NOMO-1 (cell line): Measurements from ENCODE around the gene MCOLN2.
"Not testable (repeated sequence)": the region's sequence is repeated elsewhere in the genome, so short reads cannot be mapped to it uniquely, and the experiment has no call there.

Experiments
- DNase-seq, 2 experiments: peaks; one replicate each; lab custom pipeline; 2025; ENCODE audit not compliant: unreplicated experiment in 2 of 2; lab: John Stamatoyannopoulos, UW

Gene MCOLN2

DNA sequence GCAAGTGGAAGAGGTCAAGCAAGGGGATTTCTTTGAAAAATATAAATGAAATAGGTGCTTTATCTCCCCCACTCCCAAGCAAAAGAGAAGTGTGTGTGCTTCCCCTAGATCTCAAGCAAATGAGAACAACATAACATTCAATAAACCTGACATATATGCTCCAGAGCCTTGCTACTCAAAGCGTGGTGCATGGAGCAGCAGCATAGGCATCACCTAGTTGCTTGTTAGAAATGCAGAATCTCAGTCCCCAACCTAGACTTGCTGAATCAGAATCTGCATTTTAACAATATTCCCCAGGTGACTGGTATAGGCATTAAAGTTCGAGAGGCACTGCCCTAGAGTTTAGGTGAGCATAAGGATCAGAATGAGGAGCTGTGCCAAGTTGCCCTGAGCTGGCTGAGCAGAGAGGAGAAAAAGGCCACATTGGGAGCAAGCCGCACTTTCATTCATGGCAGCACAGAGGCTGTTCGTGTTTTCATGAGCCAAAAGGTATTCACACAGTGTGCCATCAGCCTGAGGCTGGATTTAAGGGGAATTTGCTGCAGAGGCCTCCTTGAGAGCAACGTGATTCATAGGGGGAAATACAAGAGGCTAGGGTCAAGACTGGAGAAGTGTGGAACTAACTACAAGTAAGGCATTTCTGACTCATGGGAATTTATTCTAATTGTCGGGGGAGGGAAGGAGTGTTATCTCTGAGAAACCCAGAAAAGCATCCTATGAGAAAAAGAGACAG is 89.7 kb downstream of the MCOLN2 start:
- no peak for DNase-seq

GRCh38 chr1:84902727-84903126 is 94.2 kb downstream of the MCOLN2 start:
- DNase-seq = not testable (repeated sequence)

- DNase-seq = no peak
These were observed 96.9 kb downstream of the MCOLN2 start for GRCh38 chr1:84899969-84900368.

DNA sequence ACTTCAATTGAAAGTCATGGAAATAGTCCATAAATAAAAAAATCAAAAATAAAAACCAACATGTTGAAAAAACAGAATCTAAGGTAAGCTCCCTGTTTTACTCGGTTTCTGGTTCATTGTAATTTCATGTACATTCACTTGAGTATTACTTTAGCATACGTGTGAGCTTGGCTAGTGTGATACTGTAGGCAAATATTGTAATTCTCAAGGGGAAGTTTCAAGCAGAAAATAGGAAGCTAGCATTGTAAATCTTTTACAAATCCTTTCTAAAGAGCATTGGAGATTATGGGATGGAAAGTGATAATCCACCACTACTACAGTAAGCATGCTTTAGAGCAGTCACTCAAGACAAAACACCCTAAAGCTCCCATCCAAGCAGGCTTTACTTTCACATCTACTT is 100.6 kb downstream of the MCOLN2 start:
- peak in 1 of 2 experiments; percentile 23 for DNase-seq

GRCh38 chr1:84892705-84893618 is 104.0 kb downstream of the MCOLN2 start, which contains the start of gene LPAR3:
Gene LPAR3, minus strand, starts transcription at chr1:84893206. Its CDS starts 27,086 bp downstream, at chr1:84866120.
- peak; percentile 67 to 68 for DNase-seq

GRCh38 chr1:84890566-84890965 is 106.3 kb downstream of the MCOLN2 start:
- DNase-seq = no peak

- peak in 1 of 2 experiments; percentile 22 for DNase-seq
These were observed 107.5 kb downstream of the MCOLN2 start for GRCh38 chr1:84889437-84889836.

- DNase-seq = no peak
These were observed 108.2 kb downstream of the MCOLN2 start for GRCh38 chr1:84888753-84889152.

DNA sequence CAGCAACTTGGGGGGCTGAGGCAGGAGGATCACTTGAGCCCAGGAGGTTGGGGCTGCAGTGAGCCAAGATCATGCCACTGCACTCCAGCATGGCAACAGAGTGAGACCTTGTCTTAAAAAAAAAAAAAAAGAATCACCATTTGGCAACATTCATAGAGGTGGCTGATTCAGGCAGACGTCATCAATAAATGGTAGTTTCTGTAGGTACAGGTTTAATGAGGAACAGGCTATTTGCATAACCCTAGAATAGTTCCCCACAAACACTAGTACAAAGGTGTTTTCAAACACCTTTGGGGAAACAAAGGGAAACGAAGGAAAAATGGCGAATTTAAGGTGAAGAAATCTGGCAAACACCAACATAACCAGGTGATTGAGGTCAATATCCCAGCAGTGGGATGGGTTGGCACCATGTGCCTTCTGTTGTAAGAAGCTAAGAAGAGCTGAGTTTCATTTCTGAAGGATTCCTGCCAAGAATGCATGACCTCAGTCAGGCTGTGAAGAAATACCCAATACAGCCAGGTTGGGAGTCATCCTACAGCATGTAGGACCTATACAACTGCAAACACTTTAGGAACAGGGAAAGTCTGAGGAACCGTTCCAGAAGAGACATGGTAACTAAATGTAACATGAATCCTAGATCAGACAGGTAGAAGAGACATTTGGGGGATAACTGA is 109.5 kb downstream of the MCOLN2 start:
- no peak for DNase-seq

DNA sequence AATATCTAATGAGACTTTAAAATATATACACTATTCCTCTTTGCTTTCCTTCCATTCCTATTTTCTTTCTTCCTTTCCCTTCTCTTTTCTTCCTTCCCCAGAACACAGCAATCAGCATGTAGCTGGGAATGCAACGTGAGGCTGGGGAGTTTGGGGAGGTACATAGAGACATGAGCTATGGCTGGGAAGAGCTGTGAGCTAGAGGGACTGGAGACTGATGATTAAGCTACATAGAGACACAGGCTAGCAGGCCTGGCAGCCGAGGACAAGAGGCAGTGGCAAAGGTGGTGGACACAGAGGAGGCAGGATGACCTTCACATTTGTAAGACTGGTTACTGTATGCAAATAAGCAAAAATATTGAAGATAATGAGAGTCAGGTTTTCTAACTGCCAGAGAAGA is 111.4 kb downstream of the MCOLN2 start:
- DNase-seq = no peak

DNA sequence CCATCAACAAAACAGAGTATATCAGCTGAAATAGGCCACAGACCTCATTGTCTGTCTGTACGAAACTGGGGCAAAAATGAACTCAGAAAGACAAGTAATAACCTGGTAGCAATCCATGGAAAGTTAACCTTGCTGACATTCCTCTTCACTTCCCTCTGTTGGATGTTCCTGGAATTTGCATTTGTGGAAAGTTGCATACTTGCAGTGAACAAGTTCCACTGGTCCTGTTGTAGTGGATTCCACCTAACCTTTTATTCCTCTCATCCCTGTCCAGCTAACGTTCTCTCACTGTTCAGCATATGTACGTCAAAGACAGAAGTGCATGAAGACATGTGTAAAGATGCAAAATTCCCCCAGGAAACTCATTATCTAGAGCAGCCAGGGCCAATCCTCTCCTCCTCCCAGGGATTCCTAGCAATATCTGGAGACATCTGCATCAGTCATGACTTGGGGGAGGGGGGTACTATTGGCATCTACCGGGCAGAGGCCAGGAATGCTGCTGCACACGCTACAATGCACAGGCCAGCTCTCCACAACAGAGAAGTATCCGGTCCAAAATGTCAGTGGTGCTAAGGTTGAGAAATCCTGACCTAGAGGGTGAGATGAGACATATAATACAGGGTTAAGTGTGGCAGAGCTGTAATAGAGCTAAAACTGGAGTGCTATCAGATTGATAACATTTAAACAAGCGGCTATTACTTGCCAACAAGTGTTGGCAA is 112.1 kb downstream of the MCOLN2 start:
- no peak for DNase-seq

DNA sequence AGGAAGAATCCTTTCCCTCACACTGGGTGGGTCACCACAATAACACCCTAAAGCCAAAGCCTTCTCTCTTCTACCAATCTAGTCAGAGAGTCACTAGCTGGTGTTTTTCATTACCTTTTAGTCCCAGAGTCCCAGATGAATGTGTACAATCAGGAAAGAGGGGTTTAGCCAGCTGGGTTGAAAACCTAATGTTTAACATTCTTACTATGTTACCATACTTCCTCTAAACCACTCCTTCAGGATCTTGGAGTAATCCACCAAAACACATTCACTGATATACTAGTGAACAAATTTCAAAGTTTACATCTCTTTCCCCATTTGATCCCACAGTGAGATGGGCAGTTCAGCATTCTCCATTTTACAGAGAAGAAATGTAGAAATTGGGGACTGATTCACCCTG is 113.6 kb downstream of the MCOLN2 start:
- no peak for DNase-seq

GRCh38 chr1:84877592-84877991 is 119.3 kb downstream of the MCOLN2 start:
- DNase-seq = no peak

GRCh38 chr1:84876353-84876752 is 120.6 kb downstream of the MCOLN2 start:
- no peak for DNase-seq
